Adrenal gland (tissue), 12 donors: ENCODE results near the gene KIRREL3. TPM values are rescaled to one million over a fixed set of nuclear protein-coding genes. Genes with fewer than 3 reads are reported as not detected.

ENCODE experiments used
- DNase-seq, 7 donors: peaks; one replicate each; pipeline ENCODE4 v3.0.0-alpha.2; 2019 to 2020
- H3K27ac ChIP-seq, 5 donors: fragments of 200-600 bp; sonication (generic) in 4 of 5; 1 replicate in 3 of 5; 2 replicates in 2 of 5; pipeline versions ENCODE4 v1.5.1 to v1.8.0; 2016 to 2020; ENCODE audit warnings: mild to moderate bottlenecking in 1 of 5
- H3K27me3 ChIP-seq: fragments of 200-600 bp; 2 replicates; pipeline ENCODE4 v1.8.0; 2021
- H3K36me3 ChIP-seq, 2 donors: fragments of 200-600 bp; replicated peaks in 1 of 2; 1 replicate in 1 of 2; 2 replicates in 1 of 2; pipeline versions ENCODE4 v1.5.1 to v1.8.0; 2018 to 2022
- H3K4me1 ChIP-seq, 2 donors: fragments of 200-600 bp; replicated peaks in 1 of 2; 1 replicate in 1 of 2; 2 replicates in 1 of 2; pipeline versions ENCODE4 v1.5.1 to v1.8.0; 2018 to 2021
- H3K4me3 ChIP-seq, 4 donors: fragments of 200-600 bp; sonication (generic) in 3 of 4; one replicate each; pipeline ENCODE4 v1.5.1; 2016 to 2018
- H3K9me3 ChIP-seq, 3 donors: fragments of 200-600 bp; sonication (generic) in 1 of 3; replicated peaks in 1 of 3; 1 replicate in 2 of 3; 2 replicates in 1 of 3; pipeline versions ENCODE4 v1.5.1 to v1.8.0; 2016 to 2021
- POLR2A ChIP-seq, 2 donors: fragments of 450-650 bp; IDR thresholded peaks; one replicate each; pipeline ENCODE4 v1.6.1; 2017; ENCODE audit warnings: antibody characterized with exemption in 2 of 2, mild to moderate bottlenecking in 2 of 2, moderate library complexity in 1 of 2
- WGBS, 4 donors: extraction: QIAGEN DNeasy Blood & Tissue Kit in 2 of 4; methylation state at CpG; one replicate each; pipeline versions ENCODE4 v1.1.5 to v1.1.7; 2013 to 2017; 5-methylcytosine and 5-hydroxymethylcytosine counted together
- intact Hi-C, 2 donors: fragments of 100-400 bp; cut with DNase I; formaldehyde crosslinking; loops; one replicate each; pipeline versions ENCODE4 v1.14.1 to v1.15.0; 2022 to 2023
- polyA plus RNA-seq, 3 donors: library from polyadenylated mRNA; stranded (reverse); fragments of 200-250 nt in 2 of 3; fragments of 350-450 nt in 1 of 3; fragmentation: Illumina TruSeq in 1 of 3; extraction: RNeasy Lipid Tissue Mini Kit (QIAGEN cat#74804) in 1 of 3; gene quantifications; one replicate each; pipeline ENCODE4 v1.2.3, GENCODE V29; 2013 to 2014
- total RNA-seq, 9 donors: library from RNA; depleted of rRNA in 4 of 9; stranded (reverse); fragments of >200 nt in 4 of 9; fragments of 120-200 nt in 1 of 9; fragmentation: NEBNext Ultra II Directional in 1 of 9; extraction: Animal tissue kit (Norgen Biotek cat#: 25700) in 1 of 9; gene quantifications; one replicate each; pipeline versions ENCODE4 v1.1.0 to v1.2.4, GENCODE V29; 2013 to 2023
- TF ChIP-seq, protein P1 (sequence below), 6 experiments: fragments of 450-650 bp in 4 of 6; fragments of 200-600 bp in 2 of 6; sonication (generic) in 1 of 6; IDR thresholded peaks; 1 replicate in 5 of 6; 2 replicates in 1 of 6; pipeline versions ENCODE4 v1.5.1 to v1.8.0; 2016 to 2021; ENCODE audit warnings: antibody characterized with exemption in 6 of 6, mild to moderate bottlenecking in 2 of 6, moderate library complexity in 1 of 6
- donor health status: healthy with polysubstance abuse.
- donor health status: Bipolar disorder and iron deficiency.
- donor health status: DM: yes; HTN: yes; CAD: no.
- donor health status: DM: no; HTN: no; CAD: no.
- donor health status: DM: no; HTN: no; CAD: no.
- donor health status: DM: yes; HTN: yes; CAD: no.

KIRREL3 gene
- total and polyA plus RNA-seq, 12 donors = 0.07 to 4.1 (median 0.64) TPM; not detected in 1

DNA sequence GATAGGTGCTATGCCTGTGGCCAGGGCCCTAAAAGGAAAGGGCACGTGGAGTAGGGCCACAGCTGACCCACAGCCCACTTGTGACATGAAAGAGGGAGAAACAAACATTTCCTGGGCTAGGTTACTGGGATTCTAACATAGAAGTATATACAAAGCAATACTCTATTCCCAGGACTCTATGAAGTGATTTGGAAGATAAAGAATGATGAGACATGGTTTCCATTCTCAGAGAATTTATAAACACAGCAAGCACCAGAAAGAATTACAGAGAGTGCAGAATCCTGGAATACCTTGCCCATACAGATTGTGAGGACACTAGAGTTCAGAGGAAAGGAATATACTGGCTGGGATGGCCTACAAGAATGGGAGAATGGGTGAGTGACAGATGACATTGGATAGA lies 86.4 kb downstream of the KIRREL3 start:
- 54 to 72% (median 66%) methylated on average over 1 of the region's 1 CpG for WGBS, 4 donors
- no peaks in the 10 kb centered on the region for H3K27me3 ChIP-seq
- H3K36me3 ChIP-seq = no peaks in the 10 kb centered on the region
- no peak for TF ChIP-seq POLR2A (IDR thresholded peaks at IDR 0.05)
- TF ChIP-seq, protein P1, sequence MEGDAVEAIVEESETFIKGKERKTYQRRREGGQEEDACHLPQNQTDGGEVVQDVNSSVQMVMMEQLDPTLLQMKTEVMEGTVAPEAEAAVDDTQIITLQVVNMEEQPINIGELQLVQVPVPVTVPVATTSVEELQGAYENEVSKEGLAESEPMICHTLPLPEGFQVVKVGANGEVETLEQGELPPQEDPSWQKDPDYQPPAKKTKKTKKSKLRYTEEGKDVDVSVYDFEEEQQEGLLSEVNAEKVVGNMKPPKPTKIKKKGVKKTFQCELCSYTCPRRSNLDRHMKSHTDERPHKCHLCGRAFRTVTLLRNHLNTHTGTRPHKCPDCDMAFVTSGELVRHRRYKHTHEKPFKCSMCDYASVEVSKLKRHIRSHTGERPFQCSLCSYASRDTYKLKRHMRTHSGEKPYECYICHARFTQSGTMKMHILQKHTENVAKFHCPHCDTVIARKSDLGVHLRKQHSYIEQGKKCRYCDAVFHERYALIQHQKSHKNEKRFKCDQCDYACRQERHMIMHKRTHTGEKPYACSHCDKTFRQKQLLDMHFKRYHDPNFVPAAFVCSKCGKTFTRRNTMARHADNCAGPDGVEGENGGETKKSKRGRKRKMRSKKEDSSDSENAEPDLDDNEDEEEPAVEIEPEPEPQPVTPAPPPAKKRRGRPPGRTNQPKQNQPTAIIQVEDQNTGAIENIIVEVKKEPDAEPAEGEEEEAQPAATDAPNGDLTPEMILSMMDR (IDR thresholded peaks at IDR 0.05) = no peak
- DNase-seq = no peak
- H3K9me3 ChIP-seq = no peaks in the 10 kb centered on the region
- no peak overlapping the region for H3K27ac ChIP-seq
- H3K4me1 ChIP-seq = no peaks in the 10 kb centered on the region
- intact Hi-C loops = no loop called here
- H3K4me3 ChIP-seq = no peak overlapping the region

DNA sequence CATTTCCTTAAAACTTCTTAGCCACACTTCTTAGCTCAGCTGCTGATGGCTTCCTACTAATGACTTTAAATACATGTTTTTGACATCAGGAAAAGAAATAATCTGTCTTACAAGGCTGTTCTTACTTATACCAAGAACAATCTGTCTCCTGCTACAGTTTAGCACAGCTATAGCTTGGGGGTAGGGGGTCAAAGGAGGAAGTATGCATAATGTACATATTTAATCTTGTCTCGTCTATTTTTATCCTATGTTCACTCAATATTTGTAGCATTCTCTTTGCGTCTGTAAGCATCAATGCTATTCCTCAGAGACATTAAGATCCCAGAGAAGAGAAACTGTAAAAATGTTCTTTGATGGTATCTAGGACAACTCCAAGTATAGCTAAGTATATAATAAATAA lies 96.0 kb downstream of the KIRREL3 start:
- no peaks in the 10 kb centered on the region for H3K9me3 ChIP-seq
- no peak overlapping the region for H3K4me3 ChIP-seq
- no peak overlapping the region for H3K27ac ChIP-seq
- H3K4me1 ChIP-seq = no peaks in the 10 kb centered on the region
- no peaks in the 10 kb centered on the region for H3K36me3 ChIP-seq
- WGBS, 4 donors = 45 to 67% (median 66%) methylated on average over 2 of the region's 2 CpGs
- intact Hi-C loops = no loop called here
- DNase-seq = no peak
- no peaks in the 10 kb centered on the region for H3K27me3 ChIP-seq
- TF ChIP-seq POLR2A (IDR thresholded peaks at IDR 0.05) = no peak
- TF ChIP-seq, protein P1 (IDR thresholded peaks at IDR 0.05) = no peak

DNA sequence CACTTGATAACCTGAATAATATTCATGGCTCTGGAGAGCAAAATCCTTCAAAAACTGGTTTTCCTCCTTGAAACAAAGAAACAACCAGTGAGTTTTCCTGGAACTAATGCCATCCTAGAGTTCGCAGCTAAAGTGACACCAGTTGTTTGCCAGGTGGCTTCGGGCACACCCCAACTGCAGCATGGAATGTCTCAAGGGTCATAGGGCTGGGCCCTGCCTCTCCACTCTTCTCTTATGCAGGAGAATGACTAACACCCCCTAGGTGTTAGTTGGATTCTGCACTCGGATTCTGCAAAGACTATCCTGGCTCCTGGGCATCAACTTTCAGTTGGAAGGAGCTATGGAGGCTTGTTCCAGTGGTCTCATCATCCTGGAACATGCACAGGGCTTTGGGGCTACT lies 98.8 kb downstream of the KIRREL3 start:
- H3K9me3 ChIP-seq = no peaks in the 10 kb centered on the region
- no peak overlapping the region for H3K4me3 ChIP-seq
- intact Hi-C loops = no loop called here
- DNase-seq = no peak
- TF ChIP-seq, protein P1 (IDR thresholded peaks at IDR 0.05) = no peak
- TF ChIP-seq POLR2A (IDR thresholded peaks at IDR 0.05) = no peak
- no peaks in the 10 kb centered on the region for H3K36me3 ChIP-seq
- no peaks in the 10 kb centered on the region for H3K4me1 ChIP-seq
- H3K27ac ChIP-seq = no peak overlapping the region
- 53 to 88% (median 79%) methylated on average over 3 of the region's 3 CpGs for WGBS, 4 donors
- no peaks in the 10 kb centered on the region for H3K27me3 ChIP-seq

DNA sequence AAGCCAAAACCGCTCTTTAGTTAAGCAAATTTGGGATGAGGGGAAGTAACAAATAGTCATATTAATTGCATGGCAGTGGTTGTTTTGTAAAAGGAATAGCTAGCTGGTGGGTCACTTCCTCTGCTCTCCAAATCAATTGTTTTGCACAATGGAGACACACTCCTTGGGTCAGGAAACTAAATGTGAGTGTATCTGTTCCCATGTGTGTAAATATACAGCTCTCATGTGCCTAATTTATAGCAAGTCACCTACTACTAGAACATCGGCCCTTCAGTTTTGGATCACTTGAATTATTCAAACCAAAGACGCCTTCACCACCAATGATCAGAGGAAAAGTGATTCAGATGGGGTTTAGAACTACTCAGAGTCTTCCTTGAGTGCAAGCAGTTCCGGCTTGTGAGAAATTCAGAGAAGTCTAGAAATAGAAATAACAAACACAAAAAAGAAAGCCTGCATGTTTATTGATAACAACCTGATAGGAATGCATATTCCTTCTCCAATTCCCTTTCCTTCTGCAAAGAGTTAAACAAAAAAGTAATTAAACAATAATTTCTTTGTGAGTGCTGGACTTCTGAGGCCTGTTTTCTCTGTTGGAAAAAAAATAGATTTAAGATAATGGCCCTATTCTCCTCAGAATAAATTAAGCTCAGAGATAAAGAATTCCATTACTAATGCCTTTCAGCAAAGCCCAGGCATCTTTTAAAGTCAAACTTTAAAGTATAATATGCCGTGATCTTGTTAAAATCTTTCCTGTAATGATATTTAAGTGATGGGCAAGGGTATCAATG lies 100.4 kb downstream of the KIRREL3 start:
- no peaks in the 10 kb centered on the region for H3K4me1 ChIP-seq
- TF ChIP-seq, protein P1 (IDR thresholded peaks at IDR 0.05) = no peak
- no peak for TF ChIP-seq POLR2A (IDR thresholded peaks at IDR 0.05)
- no peaks in the 10 kb centered on the region for H3K36me3 ChIP-seq
- no peaks in the 10 kb centered on the region for H3K9me3 ChIP-seq
- 78 to 85% (median 81%) methylated on average over 5 of the region's 5 CpGs for WGBS, 4 donors
- no peak for DNase-seq
- H3K27me3 ChIP-seq = no peaks in the 10 kb centered on the region
- H3K27ac ChIP-seq = no peak overlapping the region
- intact Hi-C loops = no loop called here
- H3K4me3 ChIP-seq = no peak overlapping the region
